Muscle layer of duodenum (tissue), 2 donors: Measurements from ENCODE around the gene CLEC12A.
A peak's percentile ranks its signal among the peaks of the same experiment; 100 is the strongest.
"Not testable (repeated sequence)": the region's sequence is repeated elsewhere in the genome, so short reads cannot be mapped to it uniquely, and the experiment has no call there.

Source experiments
- H3K27ac ChIP-seq: one replicate; pipeline ENCODE4 v1.7.0; 2013; ENCODE audit warnings: mild to moderate bottlenecking, low read length
- H3K27me3 ChIP-seq: one replicate; pipeline ENCODE4 v1.7.0; 2013; ENCODE audit warnings: low read depth, mild to moderate bottlenecking, control low read depth, low read length
- H3K36me3 ChIP-seq, 2 donors: one replicate each; pipeline ENCODE4 v1.7.0; 2013; ENCODE audit warnings: low read length in 2 of 2, control low read depth in 1 of 2, mild to moderate bottlenecking in 1 of 2; ENCODE audit not compliant: insufficient read depth in 2 of 2, control insufficient read depth in 1 of 2
- H3K4me1 ChIP-seq, 2 donors: one replicate each; pipeline ENCODE4 v1.7.0; 2013; ENCODE audit warnings: low read length in 2 of 2, mild to moderate bottlenecking in 2 of 2, control low read depth in 1 of 2, moderate library complexity in 1 of 2; ENCODE audit not compliant: insufficient read depth in 2 of 2, control insufficient read depth in 1 of 2
- H3K4me3 ChIP-seq, 2 donors: one replicate each; pipeline ENCODE4 v1.7.0; 2013; ENCODE audit warnings: low read length in 2 of 2, low read depth in 1 of 2, mild to moderate bottlenecking in 1 of 2
- H3K9me3 ChIP-seq, 2 donors: one replicate each; pipeline ENCODE4 v1.7.0; 2013; ENCODE audit warnings: low read length in 2 of 2, control low read depth in 1 of 2, mild to moderate bottlenecking in 1 of 2; ENCODE audit not compliant: control insufficient read depth in 1 of 2
- donor health status: healthy.

CLEC12A gene

GRCh38 chr12:9943240-9943639, 28.0 kb upstream of the CLEC12A start:
- Histone ChIP-seq H3K4me3 (peak overlapping the region in 1 of 2 donors; percentile 56), H3K36me3 (no peaks in the 10 kb centered on the region), H3K4me1 (peaks cover 0 to 6% of the 10 kb centered on the region in 2 donors), H3K27ac (no peak overlapping the region), H3K9me3 (no peaks in the 10 kb centered on the region), H3K27me3 (no peaks in the 10 kb centered on the region)

- Histone ChIP-seq H3K4me1 (peaks cover 0 to 6% of the 10 kb centered on the region in 2 donors), H3K27ac (no peak overlapping the region), H3K9me3 (no peaks in the 10 kb centered on the region), H3K4me3 (no peak overlapping the region), H3K36me3 (no peaks in the 10 kb centered on the region), H3K27me3 (no peaks in the 10 kb centered on the region)
These were observed 26.8 kb upstream of the CLEC12A start for GRCh38 chr12:9944391-9944790.

GRCh38 chr12:9947674-9948073, 23.5 kb upstream of the CLEC12A start:
- Histone ChIP-seq H3K9me3 (no peaks in the 10 kb centered on the region), H3K27ac (no peak overlapping the region), H3K4me1 (peaks cover 0 to 6% of the 10 kb centered on the region in 2 donors), H3K4me3 (no peak overlapping the region), H3K27me3 (no peaks in the 10 kb centered on the region), H3K36me3 (no peaks in the 10 kb centered on the region)

- H3K27me3 ChIP-seq, result no peaks in the 10 kb centered on the region
- no peaks in the 10 kb centered on the region for H3K36me3 ChIP-seq
- H3K4me3 ChIP-seq, result no peak overlapping the region
- no peak overlapping the region for H3K27ac ChIP-seq
- no peaks in the 10 kb centered on the region for H3K4me1 ChIP-seq
- H3K9me3 ChIP-seq, result no peaks in the 10 kb centered on the region
These were observed 22.5 kb upstream of the CLEC12A start for GRCh38 chr12:9948606-9949296.

GRCh38 chr12:9951026-9951675, 20.1 kb upstream of the CLEC12A start:
- Histone ChIP-seq H3K27ac (no peak overlapping the region), H3K4me1 (no peaks in the 10 kb centered on the region), H3K36me3 (no peaks in the 10 kb centered on the region), H3K27me3 (no peaks in the 10 kb centered on the region), H3K9me3 (no peaks in the 10 kb centered on the region), H3K4me3 (no peak overlapping the region)

- H3K27ac ChIP-seq, H3K36me3 ChIP-seq, H3K9me3 ChIP-seq, H3K4me3 ChIP-seq, H3K27me3 ChIP-seq, H3K4me1 ChIP-seq: not testable (repeated sequence)
These were observed 18.1 kb upstream of the CLEC12A start for GRCh38 chr12:9952954-9953729.

- Histone ChIP-seq H3K4me1 (no peaks in the 10 kb centered on the region), H3K4me3 (no peak overlapping the region), H3K27ac (no peak overlapping the region), H3K36me3 (no peaks in the 10 kb centered on the region), H3K9me3 (no peaks in the 10 kb centered on the region), H3K27me3 (no peaks in the 10 kb centered on the region)
These were observed 13.4 kb upstream of the CLEC12A start for GRCh38 chr12:9957834-9958233.

GRCh38 chr12:9960590-9960989, 10.6 kb upstream of the CLEC12A start:
- Histone ChIP-seq H3K27me3 (no peaks in the 10 kb centered on the region), H3K36me3 (no peaks in the 10 kb centered on the region), H3K4me1 (no peaks in the 10 kb centered on the region), H3K4me3 (no peak overlapping the region), H3K9me3 (no peaks in the 10 kb centered on the region), H3K27ac (no peak overlapping the region)

GRCh38 chr12:9961106-9961505, 10.1 kb upstream of the CLEC12A start:
- no peak overlapping the region for H3K4me3 ChIP-seq
- no peaks in the 10 kb centered on the region for H3K36me3 ChIP-seq
- no peak overlapping the region for H3K27ac ChIP-seq
- H3K27me3 ChIP-seq, result no peaks in the 10 kb centered on the region
- no peaks in the 10 kb centered on the region for H3K9me3 ChIP-seq
- H3K4me1 ChIP-seq, result no peaks in the 10 kb centered on the region

GRCh38 chr12:9961901-9962300, 9.3 kb upstream of the CLEC12A start:
- no peaks in the 10 kb centered on the region for H3K36me3 ChIP-seq
- no peaks in the 10 kb centered on the region for H3K4me1 ChIP-seq
- no peak overlapping the region for H3K27ac ChIP-seq
- H3K4me3 ChIP-seq, result no peak overlapping the region
- no peaks in the 10 kb centered on the region for H3K27me3 ChIP-seq
- H3K9me3 ChIP-seq, result no peaks in the 10 kb centered on the region

- H3K27ac ChIP-seq, result no peak overlapping the region
- H3K4me3 ChIP-seq, result no peak overlapping the region
- no peaks in the 10 kb centered on the region for H3K9me3 ChIP-seq
- H3K36me3 ChIP-seq, result no peaks in the 10 kb centered on the region
- no peaks in the 10 kb centered on the region for H3K27me3 ChIP-seq
- no peaks in the 10 kb centered on the region for H3K4me1 ChIP-seq
These were observed 1.5 kb upstream of the CLEC12A start for GRCh38 chr12:9969673-9970072.
